TTC549 (cell line): Measurements from ENCODE around the gene CSF3R.
"Not testable (repeated sequence)": the region's sequence is repeated elsewhere in the genome, so short reads cannot be mapped to it uniquely, and the experiment has no call there.

Source experiments
- FAIRE-seq: peaks from 2 replicates; lab custom pipeline; 2012; peaks lifted over from hg19 to GRCh38; lab: Jason Lieb, UNC

CSF3R gene

DNA sequence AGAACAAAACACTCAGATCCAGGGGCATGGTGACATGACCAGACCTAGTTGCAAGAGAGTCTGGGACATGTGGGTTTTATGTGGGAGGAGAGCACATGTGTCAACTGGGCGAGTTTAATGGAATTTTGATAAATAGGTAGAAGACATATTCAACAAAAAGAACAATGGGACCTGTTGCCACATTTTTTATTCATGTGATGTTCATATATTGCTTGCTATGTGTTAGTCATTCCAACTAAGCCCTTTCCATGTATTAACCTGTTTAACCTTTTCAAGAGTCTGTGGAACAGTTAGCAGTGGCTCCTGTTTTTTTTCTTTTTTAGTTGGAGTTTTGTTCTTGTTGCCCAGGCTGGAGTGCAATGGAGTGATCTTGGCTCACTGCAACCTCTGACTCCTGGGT, 30.1 kb upstream of the CSF3R start:
- no peak for FAIRE-seq

DNA sequence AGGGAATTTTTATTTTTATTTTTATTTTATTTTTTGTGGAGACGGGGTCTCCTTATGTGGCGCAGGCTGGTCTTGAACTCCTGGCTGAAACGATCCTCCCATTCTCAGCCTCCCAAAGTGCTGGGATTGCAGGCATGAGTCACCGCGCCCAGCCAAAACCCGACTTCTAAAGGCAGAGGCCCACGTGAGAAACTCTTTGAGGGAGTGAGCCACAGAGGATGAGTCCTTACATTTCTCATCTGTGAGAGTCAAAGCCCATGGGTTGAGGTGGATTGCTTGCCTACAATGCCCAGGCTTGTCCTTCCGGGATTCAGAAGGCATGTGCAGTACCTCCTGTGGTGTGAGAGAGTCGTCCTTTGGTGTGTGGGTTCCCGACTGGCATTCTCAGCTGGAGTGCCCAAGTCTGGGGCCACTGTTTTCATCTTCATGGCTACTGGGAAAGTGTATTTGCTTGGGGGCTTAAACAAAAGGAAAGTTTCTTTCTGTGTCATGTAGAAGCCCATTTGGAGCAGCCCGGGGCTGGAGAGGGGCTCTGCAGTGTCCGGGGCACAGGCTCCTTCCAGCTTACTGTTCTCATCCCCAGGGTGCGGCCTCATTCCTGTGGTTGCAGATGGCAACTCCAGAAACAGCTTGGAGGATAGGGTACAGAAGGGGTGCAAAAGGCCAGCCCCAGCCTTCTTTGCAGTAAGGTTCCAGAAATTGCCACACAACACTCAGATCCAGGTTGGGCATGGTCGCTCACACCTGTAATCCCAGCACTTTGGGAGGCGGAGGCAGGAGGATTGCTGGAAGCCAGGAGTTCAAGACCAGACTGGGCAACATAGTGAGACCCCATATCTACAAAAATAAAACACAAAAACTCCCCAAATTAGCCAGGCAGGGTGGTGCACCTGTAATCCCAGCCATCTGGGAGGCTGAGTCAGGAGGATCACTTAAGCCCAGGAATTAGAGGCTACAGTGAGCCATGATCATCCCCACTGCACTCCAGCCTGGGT, 29.4 kb upstream of the CSF3R start:
- no peak for FAIRE-seq

DNA sequence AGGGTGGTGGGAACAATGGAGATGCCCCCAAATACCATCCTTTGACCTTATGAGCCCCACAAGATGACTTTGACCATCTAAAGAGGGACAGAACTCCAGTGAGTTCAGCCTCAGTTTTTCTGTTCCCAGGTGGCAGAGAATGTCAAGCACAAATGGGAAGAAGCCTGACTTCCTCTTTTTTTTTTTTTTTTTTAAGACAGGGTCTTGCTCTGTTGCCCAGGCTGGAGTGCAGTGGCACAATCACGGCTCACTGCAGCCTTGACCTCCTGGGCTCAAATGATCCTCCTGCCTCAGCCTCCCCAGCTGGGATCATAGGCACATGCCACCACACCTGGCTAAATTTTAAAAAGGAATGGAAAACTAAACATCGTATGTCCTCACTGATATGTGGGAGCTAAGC, 28.5 kb upstream of the CSF3R start:
- not testable (repeated sequence) for FAIRE-seq

DNA sequence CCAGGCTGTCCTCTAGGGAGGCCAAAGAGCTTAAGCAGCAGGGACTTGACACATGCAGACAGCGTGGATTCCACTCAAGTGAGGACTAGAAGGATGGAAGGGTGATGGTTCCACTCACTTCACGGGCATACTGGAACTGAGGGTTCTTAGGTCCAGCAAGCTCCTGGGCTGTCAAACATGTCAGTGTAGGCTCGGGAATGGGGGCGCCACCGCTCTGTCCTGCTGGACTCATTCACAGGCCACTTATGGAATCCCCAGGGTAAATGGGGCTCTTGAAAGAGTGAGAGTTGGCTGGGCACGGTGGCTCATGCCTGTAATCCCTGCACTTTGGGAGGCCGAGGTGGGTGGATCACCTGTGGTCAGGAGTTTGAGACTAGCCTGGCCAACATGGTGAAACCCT, 27.7 kb upstream of the CSF3R start:
- FAIRE-seq = no peak

DNA sequence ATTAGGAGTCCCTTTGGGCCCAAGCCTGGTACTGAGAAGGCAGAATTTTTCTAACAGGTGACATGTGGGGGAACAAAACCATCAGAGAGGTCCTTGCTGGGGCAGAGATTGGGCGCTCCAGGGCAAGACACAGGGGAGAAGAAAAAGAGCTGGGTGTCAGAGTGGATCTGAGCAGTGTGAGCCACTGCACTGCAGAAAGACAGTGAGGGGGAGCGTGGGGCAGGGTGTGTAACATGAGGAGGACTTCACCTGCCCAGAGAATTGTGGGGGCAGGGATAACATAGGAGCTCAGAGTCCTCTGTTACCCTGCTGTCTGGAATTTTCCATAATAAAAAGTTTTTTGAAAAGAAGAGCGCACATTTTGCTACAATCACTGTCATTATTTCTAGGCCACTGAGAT, 25.5 kb upstream of the CSF3R start:
- FAIRE-seq = no peak

DNA sequence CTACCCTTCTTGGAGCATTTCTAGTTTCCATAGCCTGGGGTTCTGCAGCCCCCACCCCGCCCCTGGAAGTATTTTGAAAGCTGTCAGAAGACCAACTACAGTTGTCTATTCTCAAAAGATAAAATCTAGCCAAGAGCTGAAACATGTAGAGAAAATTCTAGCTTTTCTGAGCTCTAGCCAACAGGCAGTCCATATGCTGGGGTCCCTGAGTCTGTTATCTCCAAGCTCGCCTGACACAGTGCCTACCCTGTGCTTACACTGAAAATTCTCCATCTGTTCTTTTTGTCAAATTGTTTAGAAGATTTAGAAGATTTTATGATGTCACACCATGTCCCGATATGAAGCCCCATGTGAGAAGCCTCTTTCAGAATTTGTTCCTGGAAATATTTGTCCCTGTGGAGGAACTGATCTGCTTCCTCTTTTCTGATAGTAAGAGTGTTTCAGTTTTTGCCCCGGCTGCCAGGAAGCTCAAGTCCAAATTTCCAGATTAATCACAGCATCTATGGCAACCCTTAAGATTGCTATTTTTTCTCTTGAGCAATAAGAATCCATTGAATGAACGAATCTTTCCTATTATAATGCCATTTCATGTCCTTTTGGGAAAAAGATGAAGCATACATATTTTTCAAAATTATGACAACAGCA, 23.7 kb upstream of the CSF3R start:
- no peak for FAIRE-seq

DNA sequence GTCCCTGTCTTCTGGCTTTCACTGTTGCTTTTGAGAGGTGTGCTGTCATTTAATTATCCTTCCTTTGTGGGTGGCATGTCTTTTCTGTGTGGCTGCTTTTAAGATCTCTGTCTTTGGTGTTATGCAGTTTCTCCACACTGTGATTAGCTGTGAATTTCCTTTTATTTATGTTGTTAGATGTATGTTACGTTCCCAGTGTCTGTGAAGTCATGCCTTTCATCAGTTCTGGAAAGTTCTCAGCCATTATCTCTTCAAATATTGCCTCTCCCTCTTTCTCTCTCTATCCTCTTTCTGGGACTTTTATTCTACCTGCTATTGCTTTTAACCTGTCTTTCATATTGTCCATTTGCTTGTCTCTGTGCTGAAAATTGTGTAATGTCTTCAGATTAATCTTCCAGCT, 21.0 kb upstream of the CSF3R start:
- no peak for FAIRE-seq

DNA sequence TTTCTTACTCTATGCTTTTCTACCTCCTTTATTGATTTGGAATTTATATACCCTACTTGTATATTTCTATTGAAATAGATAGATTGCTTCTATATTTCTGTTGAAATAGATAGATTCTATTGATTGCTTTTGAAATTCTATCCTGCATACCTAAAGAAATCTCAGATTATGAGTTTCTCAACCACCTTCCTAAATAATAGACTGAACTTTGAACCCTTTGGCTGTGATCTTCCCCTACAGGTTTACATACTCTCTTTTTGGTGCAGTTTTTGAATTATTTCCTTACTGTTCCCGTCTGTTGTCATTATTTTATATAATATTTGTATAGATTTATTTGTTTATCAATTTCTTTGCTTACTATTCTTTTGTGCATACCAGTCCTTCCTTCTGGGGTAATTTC, 20.4 kb upstream of the CSF3R start:
- FAIRE-seq = no peak

DNA sequence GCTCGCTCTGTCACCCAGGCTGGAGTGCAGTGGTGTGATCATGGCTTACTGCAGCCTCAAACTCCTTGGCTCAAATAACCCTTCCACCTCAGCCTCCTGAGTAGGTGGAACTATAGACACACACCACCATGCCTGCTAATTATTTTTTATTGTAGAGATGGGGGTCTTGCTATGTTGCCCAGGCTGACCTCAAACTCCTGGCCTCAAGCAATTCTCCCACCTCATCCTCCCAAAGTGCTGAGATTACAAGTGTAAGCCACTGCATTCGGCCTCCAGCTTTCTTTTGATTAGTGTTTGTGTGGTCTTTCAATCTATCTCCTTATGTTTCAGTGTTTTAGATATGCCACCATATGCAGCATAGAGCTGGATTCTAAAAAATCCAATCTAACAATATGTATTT, 19.9 kb upstream of the CSF3R start:
- FAIRE-seq = no peak

DNA sequence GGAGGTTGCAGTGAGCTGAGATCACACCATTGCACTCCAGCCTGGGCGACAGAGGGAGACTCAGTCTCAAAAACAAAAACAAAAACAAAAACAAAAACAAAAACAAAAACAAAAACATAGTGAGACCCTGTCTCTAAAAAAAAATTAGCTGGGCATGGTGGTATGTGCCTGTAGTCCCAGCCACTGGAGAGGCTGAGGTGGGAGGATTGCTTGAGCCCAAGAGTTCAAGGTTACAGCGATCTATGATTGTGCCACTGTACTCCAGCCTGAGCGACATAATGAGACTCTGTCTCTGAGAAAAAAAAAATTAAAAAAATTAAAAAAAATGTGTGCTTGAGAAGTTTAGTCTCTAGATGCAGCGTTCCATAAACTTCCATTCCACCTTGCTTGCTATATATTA, 19.2 kb upstream of the CSF3R start:
- not testable (repeated sequence) for FAIRE-seq

DNA sequence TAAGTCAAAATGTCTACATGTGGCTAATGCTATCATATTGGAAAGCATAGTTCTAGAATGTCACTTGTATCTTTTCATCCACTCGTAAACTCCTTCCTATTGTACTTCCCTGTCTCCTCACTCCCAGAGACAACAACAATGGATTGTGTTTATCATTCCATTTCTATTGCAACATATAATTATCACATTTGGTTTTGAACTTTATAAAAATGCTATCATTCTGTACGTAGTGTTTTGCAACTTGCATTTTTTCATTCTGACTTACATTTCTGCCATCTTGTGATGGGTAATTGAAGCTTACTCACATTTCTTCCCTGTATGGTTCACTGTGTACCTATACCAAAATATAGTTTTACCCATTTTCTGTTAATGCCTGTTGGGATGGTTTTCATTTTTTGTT, 14.5 kb upstream of the CSF3R start:
- FAIRE-seq = no peak

DNA sequence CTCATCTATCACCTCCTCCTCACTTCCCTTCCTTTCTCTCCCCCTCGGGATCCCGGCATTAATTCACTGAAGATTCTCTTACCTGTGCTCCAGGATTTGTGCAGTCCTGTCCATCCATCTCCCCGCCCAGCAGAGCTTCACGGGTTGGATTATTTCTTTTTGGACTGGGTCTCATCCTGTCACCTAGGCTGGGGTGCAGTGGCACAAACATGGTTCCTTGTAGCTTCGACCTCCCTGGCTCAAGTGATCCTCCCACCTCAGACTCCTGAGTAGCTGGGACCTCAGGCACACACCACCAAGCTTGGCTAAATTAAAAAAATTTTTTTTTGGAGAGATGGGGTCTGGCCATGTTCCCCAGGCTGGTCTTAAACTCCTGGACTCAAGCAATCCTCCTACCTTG, 12.3 kb upstream of the CSF3R start:
- FAIRE-seq = no peak

DNA sequence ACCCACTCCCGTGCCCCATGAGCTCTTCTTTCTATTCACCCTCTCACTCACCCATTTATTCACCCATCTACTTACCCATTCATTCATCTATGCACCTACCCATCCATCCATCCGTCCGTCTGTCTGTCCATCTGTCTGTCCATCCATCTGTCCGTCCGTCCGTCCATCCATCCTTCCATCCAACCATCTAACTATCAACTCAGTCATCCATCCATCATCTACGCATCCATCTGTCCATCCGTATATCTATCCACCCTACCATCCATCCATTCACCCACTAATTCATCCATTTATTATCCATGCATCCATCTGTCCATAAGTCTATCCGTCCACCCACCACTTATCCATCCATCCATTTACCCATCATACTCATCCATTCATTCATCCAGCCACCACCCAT, 10.8 kb upstream of the CSF3R start:
- no peak for FAIRE-seq

DNA sequence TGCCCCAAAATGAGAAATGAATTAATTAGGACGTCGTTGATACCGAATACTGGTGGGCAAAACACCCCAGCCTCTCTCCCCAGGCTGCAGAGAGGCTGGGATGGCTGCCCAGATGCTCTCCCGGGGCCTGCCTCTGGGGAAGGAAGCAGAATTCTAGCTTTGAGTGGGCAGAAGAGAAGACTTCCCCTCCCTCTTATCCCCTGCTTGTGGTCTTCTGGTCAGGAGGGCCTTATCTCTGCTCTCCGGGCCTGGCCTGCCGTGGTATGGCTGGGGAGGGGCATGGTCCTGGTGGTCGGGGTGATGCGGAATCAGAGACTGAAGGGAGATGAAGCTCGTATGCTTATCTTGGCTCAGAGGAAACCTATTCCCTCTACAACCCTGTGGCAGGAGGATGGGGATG, 9.8 kb upstream of the CSF3R start:
- no peak for FAIRE-seq

DNA sequence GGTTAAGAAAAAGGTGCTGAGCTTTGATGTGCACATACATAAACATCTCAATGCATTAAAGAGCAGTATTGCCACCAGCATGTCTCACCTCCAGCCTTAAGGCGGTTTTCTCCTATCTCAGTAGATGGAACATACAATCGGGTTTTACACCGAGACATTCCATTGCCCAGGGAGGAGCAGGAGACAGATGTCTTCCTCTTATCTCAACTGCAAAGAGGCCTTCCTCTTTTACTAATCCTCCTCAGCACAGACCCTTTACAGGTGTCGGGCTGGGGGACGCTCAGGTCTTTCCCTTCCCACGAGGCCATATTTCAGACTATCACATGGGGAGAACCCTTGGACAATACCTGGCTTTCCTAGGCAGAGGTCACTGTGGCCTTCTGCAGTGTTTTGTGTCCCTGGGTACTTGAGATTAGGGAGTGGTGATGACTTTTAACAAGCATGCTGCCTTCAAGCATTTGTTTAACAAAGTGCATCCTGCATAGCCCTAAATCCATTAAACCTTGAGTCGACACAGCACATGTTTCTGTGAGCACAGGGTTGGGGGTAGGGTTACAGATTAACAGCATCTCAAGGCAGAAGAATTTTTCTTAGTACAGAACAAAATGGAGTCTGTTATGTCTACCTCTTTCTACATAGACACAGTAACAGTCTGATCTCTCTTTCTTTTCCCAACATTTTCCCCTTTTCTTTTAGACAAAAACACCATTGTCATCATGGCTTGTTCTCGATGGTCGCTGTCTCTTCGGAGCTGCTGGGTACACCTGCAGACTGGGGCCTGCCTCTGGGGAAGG, 6.7 kb upstream of the CSF3R start:
- FAIRE-seq = not testable (repeated sequence)

DNA sequence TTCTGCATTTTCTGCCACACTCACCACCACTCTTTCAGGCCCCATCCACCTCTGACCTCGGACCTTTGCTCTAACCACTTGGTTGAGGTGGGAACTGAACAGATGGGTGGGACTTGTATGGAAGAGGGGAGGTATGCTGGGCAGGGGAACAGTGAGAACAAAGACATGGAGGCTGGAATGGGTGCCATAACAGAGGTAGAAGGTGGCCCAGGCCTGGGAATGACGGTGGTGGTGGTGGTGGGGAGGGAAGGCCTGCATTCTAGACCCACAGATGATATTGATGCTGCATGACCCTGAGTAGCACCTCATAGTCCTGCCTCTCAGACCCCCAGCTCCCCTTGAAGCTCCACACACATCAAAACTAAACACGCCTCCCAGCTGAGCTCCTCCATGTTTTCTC, 5.2 kb upstream of the CSF3R start:
- FAIRE-seq = no peak

DNA sequence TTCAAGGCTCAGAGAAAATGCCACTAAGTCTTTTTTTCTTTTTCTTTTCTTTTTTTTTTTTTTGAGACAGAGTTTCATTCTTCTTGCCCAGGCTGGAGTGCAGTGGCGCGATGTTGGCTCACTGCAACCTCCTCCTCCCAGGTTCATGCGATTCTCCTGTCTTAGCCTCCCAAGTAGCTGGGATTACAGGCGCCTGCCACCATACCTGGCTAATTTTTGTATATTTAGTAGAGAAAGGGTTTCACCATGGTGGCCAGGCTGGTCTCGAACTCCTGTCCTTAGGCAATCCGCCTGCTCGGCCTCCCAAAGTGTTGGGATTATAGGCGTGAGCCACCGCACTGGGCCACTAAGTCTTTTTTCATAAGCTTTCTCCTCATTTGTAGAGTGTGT, 4.6 kb upstream of the CSF3R start:
- FAIRE-seq = not testable (repeated sequence)

DNA sequence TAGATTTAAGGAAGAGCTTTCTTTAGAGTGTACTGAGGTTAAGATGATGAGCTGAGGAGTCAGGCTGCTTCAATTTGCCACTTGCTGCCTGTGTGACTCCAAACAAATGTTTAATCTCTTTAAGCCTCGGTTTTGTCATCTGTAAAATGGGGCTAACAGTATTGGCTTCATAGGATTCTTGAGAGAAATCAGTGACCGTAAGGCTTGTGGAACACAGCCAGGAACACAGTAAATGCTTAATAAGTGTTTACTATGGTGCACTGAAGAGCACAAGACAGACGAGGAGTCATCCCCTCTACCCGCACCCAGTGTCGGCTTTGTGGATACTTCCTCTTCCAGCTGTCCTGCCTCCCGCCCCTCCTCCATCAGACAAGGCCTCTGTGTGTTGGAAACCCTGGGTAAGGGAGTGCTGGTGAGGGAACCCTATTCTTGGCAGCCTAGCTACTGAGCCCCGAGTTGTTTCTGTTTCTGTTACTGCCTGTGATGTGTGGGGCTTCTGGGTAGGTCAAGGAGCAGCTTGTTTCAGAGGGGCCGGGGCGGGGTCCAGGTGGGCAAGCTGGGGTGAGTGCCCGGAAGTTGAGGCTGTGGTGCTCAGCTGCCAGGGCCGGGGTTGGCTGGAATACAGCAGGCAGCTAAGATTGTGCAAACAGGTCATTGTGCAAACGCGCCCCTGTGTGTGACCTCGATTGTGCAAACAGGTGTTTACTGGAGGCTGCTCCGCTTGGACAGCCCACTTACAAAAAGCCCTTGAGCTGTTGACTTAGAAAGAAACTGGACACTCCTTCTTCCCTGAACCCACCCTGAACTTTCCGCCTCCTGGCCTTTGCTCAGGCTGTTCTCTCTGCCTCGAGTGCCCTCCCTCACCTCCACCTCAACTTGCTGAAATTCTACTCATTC, 4.0 kb upstream of the CSF3R start:
- FAIRE-seq = no peak

DNA sequence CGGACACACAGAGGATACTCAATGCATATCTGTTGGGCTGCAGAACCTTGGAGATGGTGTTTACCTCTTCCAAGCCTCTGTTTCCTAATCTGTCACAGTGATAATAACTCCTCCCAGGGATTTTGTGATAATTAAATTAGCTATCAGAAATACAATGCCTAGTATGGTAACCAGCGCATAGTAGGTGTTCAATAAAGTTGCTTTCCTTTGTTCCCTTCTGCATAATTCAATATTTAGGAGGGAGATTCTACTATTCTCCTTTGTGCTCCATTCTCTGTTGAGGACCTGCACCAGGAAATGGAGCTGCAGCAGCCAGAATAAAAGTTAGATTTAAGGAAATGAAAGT, 3.4 kb upstream of the CSF3R start:
- FAIRE-seq = no peak

DNA sequence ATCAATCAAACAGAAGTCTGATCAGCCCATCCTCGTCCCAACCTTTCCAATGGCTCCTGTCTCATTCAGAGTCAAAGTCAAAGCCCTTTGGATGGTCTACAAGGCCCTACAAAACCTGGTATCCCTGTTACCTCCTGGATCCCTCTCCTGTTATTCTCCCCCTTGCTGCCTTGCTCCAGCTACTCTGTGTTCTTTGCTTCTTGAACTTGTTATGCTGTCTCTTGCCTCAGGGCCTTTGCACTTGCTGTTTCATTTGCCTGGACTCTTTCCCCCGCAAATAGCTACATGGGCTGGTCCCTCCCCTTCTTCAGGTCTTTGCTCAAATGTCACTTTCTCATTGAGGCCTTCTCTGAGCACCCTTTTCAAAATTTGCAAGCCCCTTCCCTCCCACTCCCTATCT, 1.4 kb upstream of the CSF3R start:
- FAIRE-seq = no peak

DNA sequence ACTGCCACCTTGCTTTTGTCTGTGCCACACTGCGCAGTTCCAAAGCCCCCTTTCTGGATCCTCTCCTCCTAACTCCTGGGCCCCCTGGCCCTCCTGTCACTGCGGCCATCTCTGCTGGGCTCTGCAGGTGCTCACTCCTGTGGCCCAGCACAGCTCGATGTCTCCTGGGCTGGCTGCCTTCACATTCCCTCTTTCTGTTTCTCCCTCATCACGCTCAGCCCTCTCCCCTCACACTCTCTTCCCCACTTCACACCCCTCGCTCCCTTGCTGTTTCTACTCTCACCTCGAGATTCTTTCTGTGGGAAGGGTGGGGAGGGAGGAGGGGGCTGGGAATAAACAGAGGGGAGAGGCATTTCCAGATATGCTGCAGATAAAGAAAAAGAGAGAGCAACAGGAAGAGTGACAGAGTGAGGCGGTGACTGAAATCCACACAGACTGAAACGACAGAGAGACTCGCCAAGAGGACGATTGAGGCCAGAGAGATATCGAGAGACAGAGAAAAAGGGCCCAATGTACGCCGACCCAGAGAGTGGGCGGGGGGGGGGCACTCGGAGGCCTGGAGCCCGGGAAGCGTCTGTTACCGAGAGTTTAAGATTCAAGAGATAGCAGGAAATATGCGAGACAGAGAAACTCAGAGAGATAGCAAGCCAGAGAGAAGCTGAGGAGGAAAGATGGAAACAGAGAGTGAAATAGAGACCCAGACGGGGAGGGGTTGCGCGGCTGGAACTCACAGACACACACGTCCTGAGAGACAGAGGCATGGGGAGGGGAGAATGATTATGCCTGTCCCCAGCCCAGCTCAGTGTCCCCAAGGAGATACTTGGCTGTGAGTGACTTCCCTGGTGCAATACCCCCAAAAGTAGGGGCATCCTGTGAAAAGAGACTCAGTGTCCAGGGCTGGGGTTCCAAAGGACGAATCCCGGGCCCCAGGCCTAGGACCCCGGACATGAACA, 666 bp downstream of the CSF3R start:
- FAIRE-seq = no peak
